HG02973 (cell line): ENCODE measurements around the gene CASQ1.

Experiments
- ATAC-seq: cut with Tn5 transposase; IDR thresholded peaks from one replicate; pipeline ENCODE4 v1.9.1; 2021; ENCODE audit warnings: moderate library complexity; ENCODE audit not compliant: unreplicated experiment

Gene CASQ1

GRCh38 chr1:160224606-160225005 is 34.2 kb downstream of the CASQ1 start:
- ATAC-seq = no peak

GRCh38 chr1:160225345-160225744 is 35.0 kb downstream of the CASQ1 start:
- ATAC-seq = no peak

- ATAC-seq = no peak
Measured at GRCh38 chr1:160226623-160227022, 36.2 kb downstream of the CASQ1 start.

GRCh38 chr1:160227034-160227433 is 36.7 kb downstream of the CASQ1 start:
- no peak for ATAC-seq

- no peak for ATAC-seq
Measured at GRCh38 chr1:160227561-160227960, 37.2 kb downstream of the CASQ1 start.

GRCh38 chr1:160228431-160228830 is 38.1 kb downstream of the CASQ1 start:
- ATAC-seq = no peak

GRCh38 chr1:160232911-160233310 is 42.5 kb downstream of the CASQ1 start:
- ATAC-seq = no peak

- ATAC-seq = no peak
Measured at GRCh38 chr1:160236806-160237205, 46.4 kb downstream of the CASQ1 start.

GRCh38 chr1:160237558-160237957 is 47.2 kb downstream of the CASQ1 start:
- no peak for ATAC-seq

- no peak for ATAC-seq
Measured at GRCh38 chr1:160238408-160238807, 48.0 kb downstream of the CASQ1 start.

- no peak for ATAC-seq
Measured at GRCh38 chr1:160239582-160240299, 49.4 kb downstream of the CASQ1 start.

- ATAC-seq = no peak
Measured at GRCh38 chr1:160243767-160244166, 53.4 kb downstream of the CASQ1 start.

GRCh38 chr1:160244209-160244608 is 53.8 kb downstream of the CASQ1 start:
- no peak for ATAC-seq

GRCh38 chr1:160245434-160245833 is 55.1 kb downstream of the CASQ1 start:
- no peak for ATAC-seq

GRCh38 chr1:160247053-160247452 is 56.7 kb downstream of the CASQ1 start:
- no peak for ATAC-seq

- ATAC-seq = no peak
Measured at GRCh38 chr1:160251011-160251410, 60.6 kb downstream of the CASQ1 start.
